Forelimb muscle (tissue), 1 donor: ENCODE results near the gene NOX5. TPM values are rescaled to one million over a fixed set of nuclear protein-coding genes. Genes with fewer than 3 reads are reported as not detected.
A peak's percentile ranks its signal among the peaks of the same experiment; 100 is the strongest.

Source experiments
- DNase-seq: peaks from one replicate; pipeline ENCODE4 v3.0.0-alpha.2; 2013; ENCODE audit warnings: low read depth
- polyA plus RNA-seq: library from polyadenylated mRNA; unstranded; fragments of 120-200 nt; gene quantifications from one replicate; pipeline ENCODE4 v1.2.1, GENCODE V29; 2013; ENCODE audit not compliant: insufficient read length

Gene NOX5
- polyA plus RNA-seq, 1 donor, result 0.24 TPM

DNA sequence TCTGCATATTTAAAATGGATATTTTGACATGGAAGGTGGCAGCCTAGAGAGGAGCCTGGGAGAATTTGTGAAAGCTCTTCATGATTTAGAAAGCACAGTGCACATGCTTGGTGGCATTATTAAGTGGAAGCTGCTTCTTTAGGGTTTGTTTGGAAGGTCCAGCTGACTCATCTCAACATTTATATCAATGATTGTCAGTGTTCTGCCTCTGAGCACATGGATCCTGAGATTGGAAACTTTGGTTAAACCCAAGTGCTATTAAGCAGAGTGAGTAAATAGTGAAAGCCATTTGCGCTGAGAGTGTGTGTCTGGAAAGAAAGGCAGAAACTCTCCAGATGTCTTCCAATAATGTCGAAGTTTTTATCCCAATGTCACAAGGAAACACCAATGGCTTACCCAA lies 7.4 kb downstream of the NOX5 start:
- no peak for DNase-seq

DNA sequence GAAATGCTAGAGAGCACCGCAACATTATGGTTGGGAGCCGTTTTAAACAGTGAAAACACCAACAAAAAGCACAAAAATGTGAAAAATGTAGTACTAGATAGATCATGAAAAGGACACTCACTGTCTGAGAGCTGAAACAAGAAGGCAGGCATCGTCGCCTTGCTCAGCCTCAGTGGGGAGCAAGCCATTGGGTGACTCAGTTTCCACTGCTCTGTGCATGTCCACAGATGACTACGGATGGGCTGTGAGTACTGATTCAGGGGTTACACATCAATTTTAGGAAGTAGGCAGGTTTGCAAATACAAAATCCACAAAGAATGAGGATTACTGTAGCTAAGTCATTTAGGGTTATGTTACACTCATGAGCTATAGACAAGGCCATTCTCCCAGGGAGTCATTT lies 10.8 kb downstream of the NOX5 start:
- no peak for DNase-seq

DNA sequence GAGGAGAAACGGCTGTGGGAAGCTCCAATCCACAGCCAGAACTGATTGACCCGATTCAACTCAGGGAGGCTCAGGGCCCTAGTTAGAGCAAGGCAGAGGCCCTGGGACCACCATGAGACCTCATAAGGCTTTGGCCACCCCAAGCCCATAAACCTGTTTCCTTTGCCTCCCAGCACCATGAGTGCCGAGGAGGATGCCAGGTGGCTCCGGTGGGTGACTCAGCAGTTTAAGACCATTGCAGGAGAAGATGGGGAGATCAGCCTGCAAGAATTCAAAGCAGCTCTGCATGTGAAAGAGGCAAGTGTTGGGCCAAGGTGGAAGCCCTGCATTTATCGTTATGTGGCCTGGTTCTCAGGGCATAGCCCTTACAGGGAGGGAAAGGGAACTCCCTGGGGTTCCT lies 11.9 kb downstream of the NOX5 start:
- DNase-seq, result no peak

DNA sequence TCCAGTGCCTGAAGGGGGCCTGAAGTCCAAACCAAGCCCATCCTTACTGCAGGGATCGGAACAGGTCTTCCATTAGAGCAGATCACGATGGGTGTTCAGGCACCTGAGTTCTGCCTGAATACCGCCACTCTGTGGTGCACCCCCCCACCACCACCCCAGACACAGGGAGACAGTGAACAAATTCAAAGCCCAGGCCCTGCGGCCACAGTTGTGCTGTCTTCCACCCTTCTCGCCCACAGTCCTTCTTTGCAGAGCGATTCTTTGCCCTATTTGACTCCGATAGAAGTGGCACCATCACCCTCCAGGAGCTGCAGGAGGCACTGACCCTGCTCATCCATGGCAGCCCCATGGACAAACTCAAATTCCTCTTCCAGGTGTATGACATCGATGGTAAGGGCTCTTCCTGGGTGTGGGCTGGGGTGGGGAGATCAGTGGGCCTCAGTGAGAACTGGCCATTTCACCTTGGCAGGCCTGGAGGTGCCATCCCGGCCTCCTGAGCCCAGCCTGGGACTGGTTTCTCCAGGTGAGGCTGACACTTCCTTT lies 13.6 kb downstream of the NOX5 start:
- no peak for DNase-seq

DNA sequence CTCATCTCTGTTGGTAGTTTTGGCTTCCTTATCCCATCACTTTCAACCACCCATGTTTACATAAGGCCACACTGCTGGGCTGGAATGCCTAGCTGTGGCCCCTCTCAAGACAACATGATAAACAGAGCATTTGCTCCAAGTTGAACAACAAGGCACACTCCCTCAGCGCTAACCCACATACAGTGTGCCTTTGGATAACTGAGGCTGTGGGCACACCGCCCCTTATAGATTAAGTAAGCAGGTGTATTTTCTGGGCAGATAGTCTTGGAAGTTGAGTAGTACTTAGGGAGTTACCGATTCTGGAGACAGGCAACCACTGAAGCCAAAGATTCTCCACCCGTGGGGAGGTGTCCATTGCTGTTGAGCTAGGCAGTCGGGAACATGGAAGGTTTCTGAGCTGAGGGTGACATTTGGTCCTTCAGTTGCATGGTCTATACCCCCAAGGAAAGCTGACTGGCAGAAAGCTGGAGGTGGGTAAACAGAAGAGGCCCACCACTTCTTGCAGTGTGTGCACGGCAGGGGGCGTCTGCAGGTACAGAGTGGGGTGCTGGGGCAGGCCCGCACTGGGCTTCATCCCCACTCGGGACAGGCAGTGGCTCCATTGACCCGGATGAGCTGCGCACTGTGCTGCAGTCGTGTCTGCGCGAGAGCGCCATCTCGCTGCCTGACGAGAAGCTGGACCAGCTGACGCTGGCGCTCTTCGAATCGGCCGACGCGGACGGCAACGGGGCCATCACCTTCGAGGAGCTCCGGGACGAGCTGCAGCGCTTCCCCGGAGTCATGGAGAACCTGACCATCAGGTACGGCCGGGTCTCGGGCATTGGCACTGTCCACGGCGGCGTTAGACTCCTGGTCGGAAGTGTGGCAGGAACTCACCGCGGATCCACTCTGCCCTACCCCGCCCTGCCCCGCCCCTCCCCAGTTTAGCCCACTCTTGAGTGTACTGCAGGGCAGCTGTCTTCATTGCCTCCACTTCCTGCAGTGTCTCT lies 16.8 kb downstream of the NOX5 start:
- peak; percentile 16 for DNase-seq

DNA sequence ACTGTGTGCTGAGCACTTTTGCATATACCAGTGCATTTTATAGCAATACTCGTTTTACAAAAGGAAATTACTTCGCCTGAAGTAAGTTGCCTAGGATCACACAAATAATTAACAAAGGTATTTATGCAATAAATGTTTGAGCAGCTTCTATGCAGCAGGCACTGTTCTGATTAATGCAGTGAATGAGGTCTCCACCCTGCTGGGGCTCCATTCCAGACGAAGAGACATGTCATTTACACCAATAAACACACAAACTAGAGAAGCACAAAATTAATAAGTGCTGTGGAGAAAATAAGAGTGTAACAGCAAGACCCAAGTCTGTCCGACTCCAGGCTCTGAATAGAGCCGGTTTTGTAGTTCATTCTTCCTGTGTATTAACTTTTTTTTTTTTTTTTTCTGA lies 17.5 kb downstream of the NOX5 start:
- DNase-seq, result no peak

DNA sequence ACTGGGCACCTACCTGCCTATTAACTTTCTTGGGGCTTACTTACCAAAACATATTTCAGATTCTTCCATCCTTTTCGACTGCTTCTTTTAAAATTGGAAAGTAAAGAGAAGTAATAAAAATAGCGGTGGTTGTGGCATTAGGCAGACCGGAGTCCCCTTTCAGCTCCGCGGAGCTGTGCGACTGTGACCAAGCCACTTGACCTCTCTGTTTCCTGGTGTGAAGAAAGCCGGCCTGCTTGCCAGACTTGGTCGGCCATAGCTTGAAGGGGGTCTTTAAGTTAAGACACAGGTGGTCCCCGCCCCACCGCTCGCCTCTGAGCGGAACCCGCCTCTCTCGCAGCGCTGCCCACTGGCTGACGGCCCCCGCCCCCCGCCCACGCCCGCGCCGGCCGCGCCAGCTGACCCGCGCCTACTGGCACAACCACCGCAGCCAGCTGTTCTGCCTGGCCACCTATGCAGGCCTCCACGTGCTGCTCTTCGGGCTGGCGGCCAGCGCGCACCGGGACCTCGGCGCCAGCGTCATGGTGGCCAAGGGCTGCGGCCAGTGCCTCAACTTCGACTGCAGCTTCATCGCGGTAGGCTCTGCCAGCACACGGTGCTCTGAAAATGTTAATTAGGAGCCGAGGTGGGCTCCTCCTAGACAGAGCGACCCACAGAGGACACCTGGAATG lies 18.3 kb downstream of the NOX5 start:
- no peak for DNase-seq

DNA sequence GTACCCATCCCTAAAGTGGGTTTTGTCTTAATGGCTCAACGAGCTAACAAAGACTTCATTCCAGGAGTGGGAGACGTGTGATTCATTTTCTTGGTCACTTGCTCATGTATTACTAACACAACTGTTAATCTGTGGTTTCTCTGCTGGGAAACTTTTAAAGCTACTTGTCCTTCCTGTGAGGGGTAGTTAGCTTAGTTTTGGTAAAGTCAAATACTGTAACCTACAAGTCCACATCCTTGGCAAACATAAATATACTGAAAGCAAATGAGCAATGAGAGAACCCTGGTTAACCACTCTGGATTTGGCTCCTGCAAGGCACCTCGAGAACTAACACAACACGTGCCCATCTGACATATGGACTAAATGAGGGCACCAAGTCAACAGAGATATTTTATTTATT lies 19.9 kb downstream of the NOX5 start:
- no peak for DNase-seq

DNA sequence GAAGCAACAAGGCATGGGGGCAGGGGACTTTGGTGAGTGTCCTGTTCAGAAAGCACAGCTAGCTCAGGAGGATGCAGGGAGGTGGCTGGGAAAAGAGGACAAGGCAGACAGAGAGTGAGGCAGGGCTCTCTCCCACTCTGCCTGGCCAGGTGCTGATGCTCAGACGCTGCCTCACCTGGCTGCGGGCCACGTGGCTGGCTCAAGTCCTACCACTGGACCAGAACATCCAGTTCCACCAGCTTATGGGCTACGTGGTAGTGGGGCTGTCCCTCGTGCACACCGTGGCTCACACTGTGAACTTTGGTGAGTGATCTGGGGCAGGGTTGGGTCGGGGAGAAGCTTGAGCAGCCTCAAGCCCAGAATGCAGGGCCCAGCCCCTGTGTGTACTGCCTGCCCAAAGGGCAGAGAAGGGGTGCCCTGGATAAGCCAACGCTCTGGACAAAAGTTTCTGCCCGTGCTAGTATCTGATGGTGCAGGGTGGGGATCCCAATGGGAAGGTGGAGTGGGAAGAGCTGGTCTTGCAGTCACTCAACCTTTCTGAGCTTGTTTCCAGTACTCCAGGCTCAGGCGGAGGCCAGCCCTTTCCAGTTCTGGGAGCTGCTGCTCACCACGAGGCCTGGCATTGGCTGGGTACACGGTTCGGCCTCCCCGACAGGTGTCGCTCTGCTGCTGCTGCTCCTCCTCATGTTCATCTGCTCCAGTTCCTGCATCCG lies 20.9 kb downstream of the NOX5 start:
- no peak for DNase-seq

DNA sequence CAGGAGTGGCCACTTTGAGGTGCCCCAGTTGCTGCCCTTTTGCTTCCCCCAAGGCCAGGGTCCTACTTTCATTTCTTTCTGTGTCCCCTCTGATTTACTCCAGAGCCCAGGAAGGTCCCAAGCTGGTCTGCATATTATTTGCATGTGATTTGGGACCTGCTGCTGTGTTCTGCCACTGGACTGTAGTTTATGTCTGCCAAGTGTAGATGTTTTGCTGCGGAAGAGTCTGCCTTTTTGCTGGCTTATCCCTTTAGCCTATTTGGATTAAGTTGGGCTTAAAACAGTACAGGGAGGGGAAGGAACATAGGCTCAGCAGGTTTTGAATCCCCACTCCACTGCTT lies 21.4 kb downstream of the NOX5 start:
- DNase-seq, result no peak

DNA sequence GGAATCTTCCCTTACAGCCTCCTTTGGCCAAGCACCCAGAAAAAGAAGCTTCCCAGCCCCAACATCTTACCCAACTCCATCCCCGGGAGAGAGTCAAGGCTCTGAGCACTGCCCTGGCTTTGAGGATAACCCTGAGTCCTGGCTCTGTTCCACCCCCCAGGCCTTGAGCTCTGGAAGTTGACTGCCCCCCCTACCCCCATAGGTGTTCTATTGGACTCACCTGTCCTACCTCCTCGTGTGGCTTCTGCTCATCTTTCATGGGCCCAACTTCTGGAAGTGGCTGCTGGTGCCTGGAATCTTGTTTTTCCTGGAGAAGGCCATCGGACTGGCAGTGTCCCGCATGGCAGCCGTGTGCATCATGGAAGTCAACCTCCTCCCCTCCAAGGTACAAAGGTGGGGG lies 22.3 kb downstream of the NOX5 start:
- no peak for DNase-seq

DNA sequence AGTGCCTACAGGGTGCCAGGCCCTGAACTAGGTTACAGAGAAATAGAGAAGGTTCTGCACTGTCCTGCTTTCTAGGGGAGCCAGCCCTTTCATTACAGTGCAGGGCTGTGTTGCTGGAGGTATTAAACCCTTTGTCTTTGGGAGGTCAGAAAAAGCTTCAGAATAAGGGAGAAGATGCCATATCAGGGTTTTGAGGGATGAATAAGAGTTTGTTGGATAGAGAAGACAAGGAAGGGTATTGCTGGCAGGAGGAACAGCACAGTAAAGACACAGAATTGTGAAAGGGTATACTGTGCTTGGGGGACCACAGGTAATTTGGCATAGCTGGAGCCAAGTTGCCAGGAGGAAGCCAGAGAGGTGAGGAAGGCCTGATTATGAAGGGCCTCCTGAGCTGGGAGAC lies 23.0 kb downstream of the NOX5 start:
- DNase-seq, result no peak

DNA sequence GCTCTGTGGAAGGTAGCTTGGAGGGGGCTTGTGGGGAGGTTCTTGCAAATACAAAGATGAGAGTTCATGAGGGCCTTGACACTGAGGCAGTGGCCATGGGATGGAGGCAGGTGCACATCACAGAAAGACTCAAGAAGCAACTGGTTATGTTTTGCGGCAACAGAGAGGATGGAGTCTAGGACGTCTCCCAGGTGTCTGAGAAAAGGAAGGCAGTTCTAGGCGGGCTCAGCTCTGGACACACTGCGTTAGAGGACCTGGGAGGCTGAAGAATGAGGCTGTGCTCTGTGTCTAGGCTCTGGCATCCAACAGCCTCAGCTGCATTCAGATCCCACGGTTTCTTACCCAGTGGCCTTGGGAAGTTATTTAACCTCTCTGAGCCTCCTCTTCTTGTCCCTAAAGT lies 23.5 kb downstream of the NOX5 start:
- no peak for DNase-seq

DNA sequence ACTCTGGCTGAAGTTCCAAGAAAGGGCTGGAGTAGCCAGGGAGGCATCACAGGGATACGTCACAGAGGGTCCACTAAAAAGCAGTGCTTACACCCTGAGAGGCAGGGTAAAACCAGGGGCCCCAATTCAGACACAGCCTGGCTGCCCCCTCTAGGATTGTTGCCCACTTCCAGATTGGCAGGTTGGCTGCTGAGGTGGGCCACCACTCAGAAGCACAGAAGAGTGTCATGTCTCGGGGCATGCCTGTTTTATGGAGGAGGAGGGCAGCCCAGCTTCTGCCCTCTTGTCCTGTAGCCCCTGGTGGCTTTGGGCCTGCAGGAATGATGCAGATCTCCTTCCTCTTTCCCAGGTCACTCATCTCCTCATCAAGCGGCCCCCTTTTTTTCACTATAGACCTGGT lies 24.0 kb downstream of the NOX5 start:
- no peak for DNase-seq

DNA sequence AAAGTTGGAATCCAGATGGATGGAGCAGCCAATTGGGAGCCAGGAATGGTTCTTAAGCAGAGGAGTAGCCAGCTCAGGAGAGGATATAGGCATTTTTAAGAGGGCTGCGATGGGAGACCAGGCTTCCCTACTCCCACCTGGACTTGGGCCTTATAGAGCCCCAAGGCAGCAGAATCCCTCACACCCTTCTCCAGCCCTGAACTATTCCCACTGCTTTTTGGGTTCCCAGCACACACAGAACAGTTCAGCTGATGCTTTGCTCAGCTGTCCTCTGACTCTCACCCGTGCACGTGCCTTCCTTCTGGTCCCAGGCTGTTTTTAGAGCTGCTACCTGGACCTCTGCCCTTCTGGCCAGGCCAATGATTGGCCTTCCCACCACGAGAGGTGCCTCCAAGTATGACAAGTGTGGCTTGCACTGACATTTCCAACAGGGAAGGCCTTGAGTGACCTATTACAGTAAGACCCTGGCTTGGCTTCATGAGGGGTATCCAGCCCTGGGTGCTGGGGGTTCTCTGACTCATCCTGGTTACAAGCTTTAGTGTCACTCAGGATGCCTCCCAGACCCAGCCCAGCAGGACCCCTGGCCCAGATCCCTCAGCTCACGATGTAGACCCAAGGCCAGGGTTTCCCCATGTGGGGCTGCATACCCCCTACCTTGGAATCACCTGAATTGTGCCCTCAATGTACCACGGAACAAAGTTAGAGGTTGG lies 25.2 kb downstream of the NOX5 start:
- DNase-seq, result no peak

DNA sequence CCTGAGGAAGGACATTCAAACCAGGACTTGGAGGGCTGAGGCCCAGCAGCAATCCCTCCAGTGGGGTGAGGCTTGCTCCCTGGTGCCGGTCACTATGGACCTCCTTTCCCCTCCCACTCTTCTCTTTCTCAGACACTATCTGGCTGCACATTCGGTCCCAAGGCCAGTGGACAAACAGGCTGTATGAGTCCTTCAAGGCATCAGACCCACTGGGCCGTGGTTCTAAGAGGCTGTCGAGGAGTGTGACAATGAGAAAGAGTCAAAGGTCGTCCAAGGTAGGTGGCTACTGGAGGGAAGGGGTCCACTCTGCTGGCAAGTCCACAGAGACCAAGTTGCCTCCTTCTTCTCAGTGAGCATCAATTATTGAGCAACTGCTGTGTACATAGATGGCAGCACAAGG lies 28.0 kb downstream of the NOX5 start:
- no peak for DNase-seq

DNA sequence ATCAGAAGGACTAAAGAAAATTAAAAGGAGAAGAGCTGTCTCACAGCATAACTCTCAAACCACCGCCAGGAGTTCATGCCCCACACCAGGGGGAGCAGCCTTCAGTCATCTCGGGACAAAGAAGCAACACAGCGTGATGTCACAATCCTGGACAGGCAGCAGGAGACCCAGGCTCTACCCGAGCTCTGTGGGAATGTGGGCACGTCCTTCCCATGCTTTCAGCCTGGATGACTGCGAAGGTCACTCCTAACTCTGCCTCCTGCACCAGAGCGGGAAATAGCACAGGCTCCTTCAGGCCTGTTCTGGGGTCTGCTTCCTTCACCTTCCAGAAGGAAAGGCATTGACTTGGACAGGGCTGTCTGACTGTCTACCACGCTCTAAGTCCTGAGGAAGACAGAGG lies 31.3 kb downstream of the NOX5 start:
- no peak for DNase-seq

DNA sequence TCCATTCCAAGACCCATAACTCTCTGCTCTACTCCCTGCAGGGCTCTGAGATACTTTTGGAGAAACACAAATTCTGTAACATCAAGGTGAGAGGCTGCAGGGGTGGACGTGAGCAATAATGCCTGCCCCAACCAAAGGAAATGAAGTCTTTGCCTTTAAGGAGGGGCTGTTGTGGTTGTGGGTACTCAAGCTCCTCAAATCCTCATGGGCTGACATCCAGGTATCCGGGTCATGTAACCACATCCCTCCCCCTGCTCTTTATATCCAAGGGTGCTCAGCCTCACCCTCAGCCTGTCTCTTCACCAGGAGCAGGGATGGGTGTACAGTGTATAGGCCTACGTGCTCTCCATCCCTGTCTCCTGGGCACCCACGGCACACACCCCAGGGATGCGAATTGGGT lies 32.3 kb downstream of the NOX5 start:
- DNase-seq, result no peak

DNA sequence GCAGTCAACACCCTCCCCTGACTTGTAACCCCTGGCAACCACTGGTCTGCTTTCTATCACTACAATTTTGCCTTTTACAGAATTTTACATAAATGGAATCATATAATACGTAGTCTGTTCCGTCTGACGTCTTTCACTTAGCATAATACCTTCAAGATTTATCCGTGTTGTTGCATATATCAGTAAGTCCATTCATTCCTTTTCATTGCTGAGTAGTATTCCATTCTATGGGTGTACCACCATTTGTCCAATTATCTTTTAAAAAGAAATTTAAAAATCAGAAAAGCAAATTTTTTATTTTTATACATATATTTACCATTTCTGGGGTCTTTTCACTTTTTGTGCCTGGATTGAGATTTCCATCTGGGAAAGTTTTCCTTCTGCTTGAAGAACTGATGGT lies 35.5 kb downstream of the NOX5 start:
- no peak for DNase-seq

DNA sequence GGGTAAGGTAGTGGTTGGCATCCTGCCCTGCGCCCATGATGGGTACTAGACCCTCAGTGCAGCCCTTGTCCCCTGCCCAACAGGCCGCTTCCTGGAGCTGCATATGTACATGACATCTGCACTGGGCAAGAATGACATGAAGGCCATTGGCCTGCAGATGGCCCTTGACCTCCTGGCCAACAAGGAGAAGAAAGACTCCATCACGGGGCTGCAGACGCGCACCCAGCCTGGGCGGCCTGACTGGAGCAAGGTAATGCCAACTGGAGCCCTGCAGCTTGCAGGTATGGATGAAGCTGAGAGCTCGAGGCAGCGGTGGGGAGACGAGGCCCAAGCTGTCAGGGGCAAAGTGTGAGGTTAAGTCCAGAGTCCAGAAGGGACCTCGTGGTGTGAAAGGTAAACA lies 40.8 kb downstream of the NOX5 start:
- DNase-seq, result no peak

DNA sequence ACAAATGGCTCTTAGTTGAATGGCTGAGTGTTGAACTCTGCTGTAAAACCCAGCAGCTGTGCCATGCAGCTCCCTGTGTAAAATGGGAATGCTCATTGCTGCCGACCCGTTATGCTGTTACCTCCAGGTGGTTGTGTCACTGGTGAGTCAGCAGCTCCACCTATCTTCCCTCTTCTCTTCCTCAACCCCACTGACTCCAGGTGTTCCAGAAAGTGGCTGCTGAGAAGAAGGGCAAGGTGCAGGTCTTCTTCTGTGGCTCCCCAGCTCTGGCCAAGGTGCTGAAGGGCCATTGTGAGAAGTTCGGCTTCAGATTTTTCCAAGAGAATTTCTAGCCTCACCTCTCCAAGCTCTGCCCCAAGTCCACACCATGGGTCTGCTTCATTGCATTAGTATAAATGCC lies 41.9 kb downstream of the NOX5 start:
- no peak for DNase-seq
